A549 (cell line): ENCODE data around the gene RAPGEF2.

Experiments used
- CHD4 ChIP-seq: fragments of 200-600 bp; sonication (generic); IDR thresholded peaks from 2 replicates; pipeline ENCODE4 v1.6.1; 2016; ENCODE audit warnings: antibody characterized with exemption, mild to moderate bottlenecking, borderline replicate concordance
- CTCF ChIP-seq: fragments of >200 bp; sonication (Bioruptor Twin); formaldehyde crosslinking; IDR thresholded peaks from 3 replicates; pipeline ENCODE4 v1.5.1; 2016
- E2F6 ChIP-seq: IDR thresholded peaks from 2 replicates; pipeline ENCODE4 v1.6.1; 2012; ENCODE audit warnings: low read depth, borderline replicate concordance
- MYC ChIP-seq: IDR thresholded peaks from 2 replicates; pipeline ENCODE4 v1.6.1; 2012; ENCODE audit warnings: mild to moderate bottlenecking, inconsistent platforms, low read length, improper control_type of control experiment, borderline replicate concordance
- POLR2A ChIP-seq: IDR thresholded peaks from 2 replicates; pipeline ENCODE4 v1.6.1; 2012; ENCODE audit warnings: mild to moderate bottlenecking, low read length
- TF ChIP-seq, protein P1 (sequence below): fragments of 150-350 bp; IDR thresholded peaks from 2 replicates; pipeline ENCODE4 v1.6.1; 2014; ENCODE audit warnings: low read depth, mild to moderate bottlenecking, low read length

GRCh38 chr4:159197885-159198269, 95.0 kb downstream of the RAPGEF2 start:
- TF ChIP-seq CTCF = no peak
- no peak for TF ChIP-seq POLR2A
- TF ChIP-seq MYC = no peak
- no peak for TF ChIP-seq E2F6
- TF ChIP-seq, protein P1, sequence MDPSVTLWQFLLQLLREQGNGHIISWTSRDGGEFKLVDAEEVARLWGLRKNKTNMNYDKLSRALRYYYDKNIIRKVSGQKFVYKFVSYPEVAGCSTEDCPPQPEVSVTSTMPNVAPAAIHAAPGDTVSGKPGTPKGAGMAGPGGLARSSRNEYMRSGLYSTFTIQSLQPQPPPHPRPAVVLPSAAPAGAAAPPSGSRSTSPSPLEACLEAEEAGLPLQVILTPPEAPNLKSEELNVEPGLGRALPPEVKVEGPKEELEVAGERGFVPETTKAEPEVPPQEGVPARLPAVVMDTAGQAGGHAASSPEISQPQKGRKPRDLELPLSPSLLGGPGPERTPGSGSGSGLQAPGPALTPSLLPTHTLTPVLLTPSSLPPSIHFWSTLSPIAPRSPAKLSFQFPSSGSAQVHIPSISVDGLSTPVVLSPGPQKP = no peak
- TF ChIP-seq CHD4 = no peak
